Kidney epithelial cell (primary cell): Measurements from ENCODE around the gene RIMBP2. TPM values are rescaled to one million over a fixed set of nuclear protein-coding genes. Genes with fewer than 3 reads are reported as not detected.

Experiments
- DNase-seq: peaks from one replicate; pipeline ENCODE4 v3.0.0-alpha.2; 2010; ENCODE audit warnings: low read depth
- H3K27me3 ChIP-seq: 2 replicates; pipeline ENCODE4 v1.6.0; 2011; ENCODE audit warnings: low read length; ENCODE audit not compliant: control insufficient read depth, insufficient read depth
- H3K36me3 ChIP-seq: 2 replicates; pipeline ENCODE4 v1.5.1; 2011; ENCODE audit warnings: low read length; ENCODE audit not compliant: control insufficient read depth, insufficient read depth
- H3K4me3 ChIP-seq: 2 replicates; pipeline ENCODE4 v1.5.1; 2011; ENCODE audit warnings: low read depth, mild to moderate bottlenecking, control low read depth, low read length
- total RNA-seq: library from RNA; depleted of rRNA; stranded (reverse); fragments of >200 nt; gene quantifications from 2 replicates; pipeline ENCODE4 v1.2.3, GENCODE V29; 2015
- TF ChIP-seq, protein P1 (sequence below): IDR thresholded peaks from 2 replicates; pipeline ENCODE4 v1.5.1; 2011; ENCODE audit warnings: mild to moderate bottlenecking, moderate library complexity, low read length, control low read depth, inconsistent platforms; ENCODE audit not compliant: insufficient read depth, poor library complexity, severe bottlenecking

RIMBP2 gene
- total RNA-seq, 1 donor from 2014 or later = 0.50 TPM

- no peak for DNase-seq
- no peak overlapping the region for H3K4me3 ChIP-seq
- H3K27me3 ChIP-seq = no peaks in the 10 kb centered on the region
- H3K36me3 ChIP-seq = no peaks in the 10 kb centered on the region
- TF ChIP-seq, protein P1, sequence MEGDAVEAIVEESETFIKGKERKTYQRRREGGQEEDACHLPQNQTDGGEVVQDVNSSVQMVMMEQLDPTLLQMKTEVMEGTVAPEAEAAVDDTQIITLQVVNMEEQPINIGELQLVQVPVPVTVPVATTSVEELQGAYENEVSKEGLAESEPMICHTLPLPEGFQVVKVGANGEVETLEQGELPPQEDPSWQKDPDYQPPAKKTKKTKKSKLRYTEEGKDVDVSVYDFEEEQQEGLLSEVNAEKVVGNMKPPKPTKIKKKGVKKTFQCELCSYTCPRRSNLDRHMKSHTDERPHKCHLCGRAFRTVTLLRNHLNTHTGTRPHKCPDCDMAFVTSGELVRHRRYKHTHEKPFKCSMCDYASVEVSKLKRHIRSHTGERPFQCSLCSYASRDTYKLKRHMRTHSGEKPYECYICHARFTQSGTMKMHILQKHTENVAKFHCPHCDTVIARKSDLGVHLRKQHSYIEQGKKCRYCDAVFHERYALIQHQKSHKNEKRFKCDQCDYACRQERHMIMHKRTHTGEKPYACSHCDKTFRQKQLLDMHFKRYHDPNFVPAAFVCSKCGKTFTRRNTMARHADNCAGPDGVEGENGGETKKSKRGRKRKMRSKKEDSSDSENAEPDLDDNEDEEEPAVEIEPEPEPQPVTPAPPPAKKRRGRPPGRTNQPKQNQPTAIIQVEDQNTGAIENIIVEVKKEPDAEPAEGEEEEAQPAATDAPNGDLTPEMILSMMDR = no peak
Observed at GRCh38 chr12:130671556-130671955, 44.5 kb downstream of the RIMBP2 start.

GRCh38 chr12:130669797-130670196 lies 46.3 kb downstream of the RIMBP2 start:
- H3K36me3 ChIP-seq = no peaks in the 10 kb centered on the region
- TF ChIP-seq, protein P1 = no peak
- H3K27me3 ChIP-seq = no peaks in the 10 kb centered on the region
- H3K4me3 ChIP-seq = no peak overlapping the region
- no peak for DNase-seq

DNA sequence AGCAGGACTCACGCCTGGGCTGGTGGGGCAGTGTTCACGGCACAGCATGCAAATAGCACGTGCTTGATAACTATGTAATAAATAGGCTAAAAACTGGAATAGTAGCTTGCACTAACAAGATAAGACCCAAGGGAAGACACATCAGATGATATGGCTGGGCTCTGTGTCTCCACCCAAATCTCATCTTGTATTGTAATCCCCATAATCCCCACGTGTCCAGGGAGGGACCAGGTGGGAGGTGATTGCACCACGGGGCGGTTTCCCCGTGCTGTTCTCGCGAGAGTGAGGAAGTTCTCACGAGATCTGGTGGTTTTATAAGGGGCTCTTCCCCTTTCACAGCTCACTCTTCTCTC lies 46.9 kb downstream of the RIMBP2 start:
- no peaks in the 10 kb centered on the region for H3K27me3 ChIP-seq
- TF ChIP-seq, protein P1 = no peak
- no peaks in the 10 kb centered on the region for H3K36me3 ChIP-seq
- no peak for DNase-seq
- no peak overlapping the region for H3K4me3 ChIP-seq

DNA sequence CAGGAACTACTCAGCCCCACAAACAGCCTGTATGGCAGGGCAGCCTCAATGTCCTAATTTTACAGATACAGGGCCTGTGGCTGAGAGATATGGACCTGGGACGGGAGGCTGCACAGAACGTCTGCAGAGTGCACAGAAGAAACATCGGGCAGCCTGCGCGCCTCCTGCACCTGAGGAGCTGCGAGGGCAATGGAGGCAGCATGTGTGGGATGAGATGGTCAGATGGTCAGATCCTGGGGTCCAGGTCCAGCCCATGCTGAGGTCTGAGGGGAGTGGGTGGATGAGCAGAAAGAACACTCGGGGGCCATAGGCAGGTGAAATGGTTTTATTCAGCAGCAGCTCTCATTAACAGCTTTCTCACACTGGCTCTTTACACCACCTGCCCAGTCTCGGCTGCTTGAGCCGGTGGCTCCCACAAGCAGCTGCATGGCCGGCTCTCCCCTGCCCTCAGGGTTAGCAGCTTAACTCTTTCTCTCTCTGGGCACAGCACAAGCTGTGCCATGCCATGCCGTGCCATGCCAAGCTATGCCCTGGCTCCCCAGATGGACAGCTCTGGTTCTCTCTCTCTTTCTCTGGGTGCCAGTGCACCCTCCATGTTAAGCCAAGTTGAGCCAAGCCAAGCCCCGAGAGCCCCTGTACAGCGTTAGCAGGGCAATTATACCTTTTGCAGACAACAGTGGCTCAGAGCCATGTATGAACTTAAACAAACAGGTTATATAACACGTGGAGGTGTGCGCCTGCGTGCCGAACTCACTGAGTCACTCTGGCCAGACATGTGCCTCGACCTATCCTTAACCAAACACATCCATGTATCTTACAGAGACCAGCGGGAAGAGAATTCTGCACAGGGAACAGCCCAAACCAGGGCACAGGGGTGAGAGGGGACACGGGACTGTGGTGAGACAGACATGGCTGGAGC lies 47.6 kb downstream of the RIMBP2 start:
- no peak overlapping the region for H3K4me3 ChIP-seq
- no peaks in the 10 kb centered on the region for H3K36me3 ChIP-seq
- no peak for DNase-seq
- TF ChIP-seq, protein P1 = no peak
- H3K27me3 ChIP-seq = no peaks in the 10 kb centered on the region

- Histone ChIP-seq H3K36me3 (no peaks in the 10 kb centered on the region), H3K27me3 (no peaks in the 10 kb centered on the region), H3K4me3 (no peak overlapping the region)
- TF ChIP-seq, protein P1 = no peak
- DNase-seq = no peak
Observed at GRCh38 chr12:130667421-130667960, 48.6 kb downstream of the RIMBP2 start.

DNA sequence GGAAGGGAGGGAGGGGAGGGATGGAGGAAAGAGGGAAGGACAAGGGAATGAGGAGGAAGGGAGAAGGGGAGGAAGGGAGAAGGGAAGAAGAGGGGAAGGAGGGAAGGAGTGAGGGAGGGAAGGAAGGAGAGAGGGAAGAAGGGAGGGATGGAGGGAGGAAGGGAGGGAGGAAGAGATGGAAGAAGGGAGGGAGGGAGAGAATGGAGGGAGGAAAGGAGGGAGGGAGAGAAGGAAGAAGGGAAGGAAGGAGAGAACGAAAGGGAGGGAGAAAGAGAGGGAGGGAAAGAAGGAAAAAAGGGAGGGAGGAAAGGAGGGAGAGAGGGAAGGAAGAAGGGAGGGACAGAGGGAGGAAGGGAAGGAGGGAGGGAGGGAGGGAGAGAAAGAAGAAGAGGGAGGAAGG lies 49.5 kb downstream of the RIMBP2 start:
- DNase-seq = no peak
- TF ChIP-seq, protein P1 = no peak
- Histone ChIP-seq H3K27me3 (no peaks in the 10 kb centered on the region), H3K4me3 (no peak overlapping the region), H3K36me3 (no peaks in the 10 kb centered on the region)
